DMS53 treated with DMSO at 0.1 percent for 48 hours (cell line): ENCODE measurements around the gene MLLT10.

ENCODE experiments used
- DNase-seq: peaks from one replicate; lab custom pipeline; 2025; ENCODE audit not compliant: unreplicated experiment; lab: John Stamatoyannopoulos, UW

Gene MLLT10

DNA sequence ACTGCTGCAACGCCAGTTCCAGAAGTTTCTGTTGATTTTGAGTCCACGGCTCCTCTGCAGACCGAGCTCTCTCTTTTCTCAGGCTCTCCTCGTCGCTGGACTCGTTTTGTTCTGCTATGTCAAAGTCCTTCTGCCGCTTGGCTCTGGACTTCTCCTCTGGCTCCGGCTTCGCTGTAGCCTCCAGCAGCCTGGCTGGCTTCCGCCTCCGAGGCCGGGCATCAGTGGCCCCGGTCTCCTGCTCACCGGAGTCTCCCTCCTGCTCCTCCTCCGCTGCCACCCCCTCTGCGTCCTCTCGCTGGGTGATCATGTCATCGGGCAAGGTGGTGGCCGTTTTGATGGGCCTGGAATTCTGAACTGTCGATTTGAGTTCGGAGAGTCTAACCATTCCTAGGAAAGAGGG is 225.2 kb downstream of the MLLT10 start:
- DNase-seq = no peak

DNA sequence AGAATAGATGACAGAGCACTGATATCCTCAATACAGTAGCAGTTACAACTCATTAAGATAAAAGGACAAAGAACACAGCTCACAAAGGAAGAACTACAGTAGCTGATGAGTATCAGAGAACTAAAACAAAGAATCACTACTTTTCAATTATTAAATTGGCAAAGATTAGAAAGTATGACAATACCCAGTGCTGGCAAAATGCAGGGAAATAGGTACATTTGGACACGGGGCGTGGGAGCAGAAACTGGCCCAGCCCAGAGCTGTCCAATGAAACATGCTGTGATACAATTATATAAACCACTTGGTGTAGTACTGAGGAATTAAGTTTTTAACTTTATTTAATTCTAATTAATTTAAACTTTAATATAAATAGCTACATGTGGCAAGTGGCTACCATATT is 226.3 kb downstream of the MLLT10 start:
- no peak for DNase-seq

DNA sequence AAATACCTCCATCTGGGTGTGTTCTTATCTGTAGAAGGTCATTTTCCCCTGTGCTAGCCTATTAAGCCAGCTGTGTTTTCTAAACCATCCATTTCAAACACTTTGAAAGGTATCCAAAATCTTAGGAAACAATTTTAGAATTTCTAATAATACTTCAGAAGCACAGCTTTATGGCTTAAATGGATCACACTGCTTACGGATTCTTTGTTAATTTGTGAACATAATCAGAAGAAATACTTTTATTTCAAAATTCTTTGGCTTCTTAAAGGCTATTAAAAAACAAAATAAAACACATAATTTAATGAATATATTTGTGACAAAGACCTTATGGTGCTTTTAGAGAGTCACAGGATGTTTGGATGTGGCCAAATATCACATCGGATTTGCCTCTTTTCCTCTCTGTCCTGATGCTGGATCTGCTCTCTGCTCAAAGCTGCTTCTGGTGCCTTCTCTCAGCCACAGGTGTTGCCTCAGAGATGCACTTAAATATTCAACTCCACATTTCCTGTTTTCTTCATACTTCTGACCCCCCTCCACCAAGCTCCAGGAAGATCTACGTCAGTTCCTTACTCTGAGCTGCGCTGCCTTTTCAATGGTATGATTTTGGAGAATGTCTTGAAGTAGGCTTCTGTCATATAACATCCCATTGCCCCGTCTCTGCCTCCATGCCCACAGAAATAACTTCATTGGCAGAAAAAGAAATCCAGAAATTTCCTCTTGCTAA is 230.6 kb downstream of the MLLT10 start:
- no peak for DNase-seq

DNA sequence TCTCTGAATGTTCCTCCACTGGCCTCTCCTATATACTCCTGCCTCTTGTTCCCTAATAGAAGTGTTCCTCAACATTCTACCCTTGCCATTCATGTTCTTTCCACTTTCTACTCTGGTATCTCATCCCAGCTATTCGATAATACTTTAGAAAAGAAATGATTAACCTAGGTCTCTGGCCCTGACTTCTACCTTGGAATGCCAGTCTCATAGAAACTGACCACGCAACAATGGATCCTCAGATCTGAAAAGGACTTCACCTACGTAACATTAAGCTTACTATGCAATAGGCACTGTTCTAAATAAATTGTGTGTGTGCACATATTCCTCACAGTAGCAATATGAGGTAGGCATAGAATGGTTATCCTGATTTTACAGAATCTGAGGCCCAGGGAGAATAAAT is 235.0 kb downstream of the MLLT10 start:
- no peak for DNase-seq

DNA sequence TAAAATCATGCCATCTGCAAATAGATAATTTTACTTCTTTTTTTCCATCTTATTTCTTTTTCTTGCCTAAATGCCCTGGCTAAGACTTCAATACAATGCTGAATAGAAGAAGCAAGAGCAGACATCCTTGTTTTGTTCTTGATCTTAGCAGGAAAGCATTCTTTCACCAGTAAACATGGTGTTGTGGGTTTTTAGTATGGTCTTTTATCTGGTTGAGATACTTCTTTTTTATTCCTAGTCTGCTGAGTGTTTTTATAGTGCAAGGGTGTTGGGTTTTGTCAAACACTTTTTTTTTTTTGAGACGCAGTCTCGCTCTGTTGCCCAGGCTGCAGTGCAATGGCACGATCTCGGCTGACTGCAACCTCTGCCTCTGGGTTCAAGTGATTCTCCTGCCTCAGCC is 237.2 kb downstream of the MLLT10 start:
- no peak for DNase-seq

DNA sequence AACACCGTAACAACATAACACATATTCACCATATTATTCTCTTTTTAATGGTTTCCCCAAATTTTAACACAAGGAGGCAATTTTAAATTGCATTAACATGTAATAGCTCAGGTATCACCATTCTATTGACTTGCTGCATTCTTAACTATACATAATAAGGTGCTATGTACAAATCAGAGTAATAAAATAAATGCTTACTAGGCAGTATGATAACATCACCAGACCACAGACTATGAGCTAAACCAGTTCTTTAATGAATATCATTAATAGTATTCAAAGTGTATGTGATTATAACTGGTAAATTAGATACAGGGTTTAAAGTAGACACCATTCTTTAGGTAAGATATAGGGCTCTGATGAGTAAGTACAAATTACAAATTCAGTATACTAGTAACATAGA is 242.9 kb downstream of the MLLT10 start:
- DNase-seq = no peak

DNA sequence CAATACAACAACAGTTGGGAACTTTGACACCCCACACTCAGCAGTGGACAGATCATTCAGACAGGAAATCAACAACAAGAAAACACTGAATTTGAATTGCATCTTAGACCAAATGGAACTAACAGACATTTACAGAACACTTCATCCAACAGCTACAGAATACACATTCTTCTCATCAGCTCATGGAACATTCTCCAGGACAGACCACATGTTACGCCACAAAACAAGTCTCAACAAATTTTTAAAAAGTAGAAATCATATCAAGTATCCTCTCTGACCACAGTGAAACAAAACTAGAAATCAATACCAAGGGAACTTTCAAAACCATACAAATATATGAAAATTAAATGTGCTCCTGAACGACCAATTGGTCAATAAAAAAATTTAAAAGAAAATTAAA is 257.2 kb downstream of the MLLT10 start:
- no peak for DNase-seq
